A549 treated with dexamethasone at 1 μM for 4 hours (cell line): Measurements from ENCODE around the gene GSDME. TPM values are rescaled to one million over a fixed set of nuclear protein-coding genes. Genes with fewer than 3 reads are reported as not detected.

Source experiments
- total RNA-seq: library from RNA; stranded (reverse); fragments of 200-300 nt; extraction: Qiagen RNA extraction; gene quantifications from 5 replicates; pipeline ENCODE4 v1.2.3, GENCODE V29; 2022

Gene GSDME
- total RNA-seq: 41.3 to 56.9 TPM (median 48.2 TPM) in 5 replicates

GRCh38 chr7:24757353-24758275, at the start of gene GSDME:
Gene GSDME, minus strand, starts transcription at chr7:24757464. Its CDS starts 7,690 bp downstream, at chr7:24749774.

Other genes starting within 250 kb of the GSDME start
- 19.3 to 26.0 TPM (median 22.8 TPM) in 5 replicates for gene PALS2, start 184.0 kb downstream of the GSDME start, total RNA-seq
- gene OSBPL3, start 222.7 kb upstream of the GSDME start, total RNA-seq: 11.5 to 16.3 TPM (median 15.2 TPM) in 5 replicates